Camera-type eye (tissue), 1 donor: ENCODE data around the gene PNMA6F. TPM values are rescaled to one million over a fixed set of nuclear protein-coding genes. Genes with fewer than 3 reads are reported as not detected.

ENCODE experiments used
- total RNA-seq: library from RNA; depleted of rRNA; stranded (reverse); fragments of >200 nt; gene quantifications from one replicate; pipeline ENCODE4 v1.2.3, GENCODE V29; 2014

PNMA6F gene
- total RNA-seq: not detected

GRCh38 chrX:153321381-153322124 lies at the start of gene PNMA6F:
Gene PNMA6F (minus strand): TSS chrX:153321767. CDS start chrX:153320674, 1,093 bp downstream.

GRCh38 chrX:153333821-153334653 lies 12.5 kb upstream of the PNMA6F start, which contains the start of gene ZNF275:
Gene ZNF275 (plus strand): TSS chrX:153334153. CDS start chrX:153336680, 2,527 bp downstream.

Other genes starting within 250 kb of the PNMA6F start
- gene PNMA6A, start 249.3 kb downstream of the PNMA6F start, total RNA-seq: 11.5 TPM
- not detected for gene MAGEA1, start 142.5 kb downstream of the PNMA6F start, total RNA-seq
- gene ZNF275, start 12.4 kb upstream of the PNMA6F start, total RNA-seq: 16.4 TPM
- gene PNMA6E, start 79.6 kb upstream of the PNMA6F start, total RNA-seq: not detected
- gene ZFP92, start 89.7 kb upstream of the PNMA6F start, total RNA-seq: 0.60 TPM
- gene TREX2, start 124.3 kb upstream of the PNMA6F start, total RNA-seq: 0.27 TPM
- gene HAUS7, start 148.8 kb upstream of the PNMA6F start, total RNA-seq: 24.6 TPM
- 106 TPM for gene BGN, start 173.2 kb upstream of the PNMA6F start, total RNA-seq
- 3.7 TPM for gene ATP2B3, start 195.9 kb upstream of the PNMA6F start, total RNA-seq